NB4 (cell line): ENCODE data around the gene WNT7A.

Experiments
- CTCF ChIP-seq: IDR thresholded peaks from one replicate; pipeline ENCODE4 v1.5.1; 2012; ENCODE audit warnings: low read depth, low read length
- MAX ChIP-seq: IDR thresholded peaks from 2 replicates; pipeline ENCODE4 v1.6.1; 2011; ENCODE audit warnings: low read depth, low read length
- POLR2A ChIP-seq: IDR thresholded peaks from 2 replicates; pipeline ENCODE4 v1.6.1; 2011; ENCODE audit warnings: mild to moderate bottlenecking; ENCODE audit not compliant: insufficient read length; ENCODE audit errors: extremely low read depth

GRCh38 chr3:13856006-13856405, 23.9 kb downstream of the WNT7A start:
- TF ChIP-seq CTCF (no peak), MAX (no peak), POLR2A (no peak)
